Gastrocnemius medialis (tissue), 4 donors: ENCODE measurements around the gene LMBR1.

ENCODE experiments used
- POLR2A ChIP-seq, 2 donors: fragments of 450-650 bp; IDR thresholded peaks; one replicate each; pipeline ENCODE4 v1.6.1; 2017; ENCODE audit warnings: antibody characterized with exemption in 2 of 2, mild to moderate bottlenecking in 2 of 2, moderate library complexity in 2 of 2
- TF ChIP-seq, protein P1 (sequence below), 5 experiments: fragments of 450-650 bp in 3 of 5; fragments of 200-600 bp in 2 of 5; sonication (generic) in 2 of 5; IDR thresholded peaks in 4 of 5; conservative IDR thresholded peaks in 1 of 5; 1 replicate in 4 of 5; 2 replicates in 1 of 5; pipeline ENCODE4 v1.5.1; 2016 to 2019; ENCODE audit warnings: antibody characterized with exemption in 5 of 5, mild to moderate bottlenecking in 3 of 5, moderate library complexity in 3 of 5

DNA sequence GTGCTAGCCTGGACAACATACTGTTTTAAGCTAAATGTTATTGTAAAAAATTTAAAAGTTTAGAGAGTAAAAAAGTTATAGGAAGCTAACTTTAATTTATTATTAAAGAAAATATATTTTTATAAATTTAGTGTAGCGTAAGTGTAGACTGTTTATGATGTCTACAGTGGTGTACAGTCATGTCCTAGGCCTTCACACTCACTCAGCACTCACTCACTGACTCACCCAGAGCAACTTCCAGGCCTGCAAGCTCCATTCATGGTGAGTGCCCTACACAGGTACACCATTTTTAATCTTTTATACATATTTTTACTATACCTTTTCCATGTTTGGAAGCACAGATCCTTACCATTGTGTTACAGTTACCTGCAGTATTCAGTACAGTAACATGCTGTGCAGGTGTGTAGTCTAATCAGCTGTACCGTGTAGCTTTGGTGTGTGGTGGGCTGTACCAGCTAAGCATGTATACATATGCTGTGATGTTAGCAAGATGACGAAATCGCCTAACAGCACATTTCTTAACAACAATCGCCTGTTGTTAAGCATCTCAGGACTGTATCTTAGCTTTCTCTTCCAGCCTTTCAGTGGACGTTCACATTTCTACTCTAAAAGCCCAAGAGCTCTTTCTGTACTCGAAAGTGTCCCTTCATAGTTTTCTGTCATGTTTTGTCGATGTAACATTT is 240.0 kb downstream of the LMBR1 start:
- TF ChIP-seq, protein P1, sequence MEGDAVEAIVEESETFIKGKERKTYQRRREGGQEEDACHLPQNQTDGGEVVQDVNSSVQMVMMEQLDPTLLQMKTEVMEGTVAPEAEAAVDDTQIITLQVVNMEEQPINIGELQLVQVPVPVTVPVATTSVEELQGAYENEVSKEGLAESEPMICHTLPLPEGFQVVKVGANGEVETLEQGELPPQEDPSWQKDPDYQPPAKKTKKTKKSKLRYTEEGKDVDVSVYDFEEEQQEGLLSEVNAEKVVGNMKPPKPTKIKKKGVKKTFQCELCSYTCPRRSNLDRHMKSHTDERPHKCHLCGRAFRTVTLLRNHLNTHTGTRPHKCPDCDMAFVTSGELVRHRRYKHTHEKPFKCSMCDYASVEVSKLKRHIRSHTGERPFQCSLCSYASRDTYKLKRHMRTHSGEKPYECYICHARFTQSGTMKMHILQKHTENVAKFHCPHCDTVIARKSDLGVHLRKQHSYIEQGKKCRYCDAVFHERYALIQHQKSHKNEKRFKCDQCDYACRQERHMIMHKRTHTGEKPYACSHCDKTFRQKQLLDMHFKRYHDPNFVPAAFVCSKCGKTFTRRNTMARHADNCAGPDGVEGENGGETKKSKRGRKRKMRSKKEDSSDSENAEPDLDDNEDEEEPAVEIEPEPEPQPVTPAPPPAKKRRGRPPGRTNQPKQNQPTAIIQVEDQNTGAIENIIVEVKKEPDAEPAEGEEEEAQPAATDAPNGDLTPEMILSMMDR (IDR thresholded peaks at IDR 0.05 in 4 of 5, conservative IDR thresholded peaks at IDR 0.05 in 1 of 5) = no peak
- no peak for TF ChIP-seq POLR2A (IDR thresholded peaks at IDR 0.05)
